GM12878 (cell line): ENCODE results near the gene CLRN3.

Experiments
- BHLHE40 ChIP-seq, 2 experiments: fragments of 450-650 bp in 1 of 2; IDR thresholded peaks; 2 replicates each; pipeline ENCODE4 v1.6.1; 2011 to 2017; ENCODE audit warnings: low read depth in 2 of 2, borderline replicate concordance in 1 of 2, improper control_type of control experiment in 1 of 2, low read length in 1 of 2, mild to moderate bottlenecking in 1 of 2
- CHD2 ChIP-seq: IDR thresholded peaks from 2 replicates; pipeline ENCODE4 v1.6.1; 2011; ENCODE audit warnings: low read depth, low read length, improper control_type of control experiment, borderline replicate concordance
- CTCF ChIP-seq, 3 experiments: IDR thresholded peaks in 2 of 3; conservative IDR thresholded peaks in 1 of 3; 2 replicates each; pipeline ENCODE4 v1.5.1; 2011; ENCODE audit warnings: low read depth in 3 of 3, low read length in 3 of 3, mild to moderate bottlenecking in 3 of 3, control low read depth in 2 of 3, moderate library complexity in 2 of 3, inconsistent platforms in 1 of 3, mixed read lengths in 1 of 3; ENCODE audit not compliant: control insufficient read depth in 2 of 3, insufficient read depth in 1 of 3; ENCODE audit errors: extremely low read depth in 1 of 3
- FOS ChIP-seq: IDR thresholded peaks from 3 replicates; pipeline ENCODE4 v1.6.1; 2011; ENCODE audit warnings: borderline replicate concordance; ENCODE audit not compliant: insufficient read length; ENCODE audit errors: extremely low read depth
- FOXM1 ChIP-seq: IDR thresholded peaks from 2 replicates; pipeline ENCODE4 v1.6.1; 2012; ENCODE audit warnings: low read depth, mild to moderate bottlenecking, inconsistent platforms, low read length, moderate library complexity
- NBN ChIP-seq: fragments of 450-650 bp; IDR thresholded peaks from 2 replicates; pipeline ENCODE4 v1.6.1; 2016
- ZBTB11 ChIP-seq: fragments of 450-650 bp; formaldehyde crosslinking; IDR thresholded peaks from 2 replicates; pipeline ENCODE4 v1.5.0; 2022; ENCODE audit warnings: mild to moderate bottlenecking, missing genetic modification characterization

- TF ChIP-seq BHLHE40 (IDR thresholded peaks at IDR 0.05; ENCODE audit: borderline replicate concordance in 1 of 2, low read depth in 2 of 2, low read length in 1 of 2): no peak
- no peak for TF ChIP-seq CHD2
- TF ChIP-seq FOXM1: no peak
- no peak for TF ChIP-seq FOS
- TF ChIP-seq CTCF (IDR thresholded peaks at IDR 0.05 in 2 of 3, conservative IDR thresholded peaks at IDR 0.05 in 1 of 3; ENCODE audit: control insufficient read depth in 2 of 3, extremely low read depth in 1 of 3, insufficient read depth in 1 of 3, low read depth in 3 of 3, low read length in 3 of 3): no peak
- TF ChIP-seq ZBTB11 (CRISPR knock-in tag): no peak
- no peak for TF ChIP-seq NBN
Observed at GRCh38 chr10:127878475-127879055, 14.2 kb downstream of the CLRN3 start.
